ENCODE results near the gene ACTN4. TPM values are rescaled to one million over a fixed set of nuclear protein-coding genes. Genes with fewer than 3 reads are reported as not detected.

The ACTN4 gene
- total RNA-seq, 1 donor from 2014 or later, result 127 TPM

DNA sequence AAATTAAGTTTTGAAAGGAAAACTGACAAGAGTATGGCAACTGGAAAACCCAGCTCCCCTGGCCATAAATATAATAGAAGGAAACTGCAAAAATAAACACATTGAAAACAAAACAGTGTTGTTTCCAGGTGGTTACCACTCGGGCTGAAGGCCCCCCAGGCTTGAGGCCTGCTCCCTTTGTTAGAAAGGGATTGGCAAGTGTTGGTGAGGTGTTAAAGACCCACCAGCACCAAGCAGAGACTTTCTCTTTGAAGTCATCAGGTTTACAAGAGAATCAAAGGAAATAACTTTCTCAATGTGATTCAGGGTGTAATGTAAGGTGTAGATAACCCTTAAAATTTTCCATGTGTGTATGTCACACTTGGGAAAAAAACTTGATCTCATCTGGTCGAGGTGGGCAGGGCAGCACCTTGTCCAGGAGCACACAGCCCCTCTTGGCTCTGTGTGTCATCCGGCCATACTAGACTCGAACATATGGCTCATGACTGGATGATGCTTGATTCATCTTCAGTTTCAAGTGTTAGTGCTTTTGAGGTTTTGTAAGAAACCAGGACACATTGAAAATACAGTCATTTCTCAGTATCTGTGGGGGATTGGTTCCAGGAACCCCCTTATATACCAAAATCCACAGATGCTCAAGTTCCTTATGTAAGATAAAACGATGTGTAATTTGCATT is 7.8 kb downstream of the ACTN4 start:
- Mint-ChIP-seq H3K4me1 (peaks cover 63% of the 10 kb centered on the region), H3K36me3 (peaks cover 15% of the 10 kb centered on the region), H3K27ac (peak overlapping the region; percentile 83), H3K27me3 (ENCODE audit: insufficient read depth, low read depth) (no peaks in the 10 kb centered on the region), H3K9me3 (no peaks in the 10 kb centered on the region), H3K4me3 (no peak overlapping the region)
- Histone ChIP-seq H3K4me3 (peak overlapping the region; percentile 17), H3K9ac (no peak overlapping the region), H3K79me2 (ENCODE audit: low read depth) (peaks cover 100% of the 10 kb centered on the region), H3K27me3 (no peaks in the 10 kb centered on the region), H4K20me1 (ENCODE audit: low read depth) (peaks cover 100% of the 10 kb centered on the region), H3K36me3 (no peaks in the 10 kb centered on the region), H3K27ac (peak overlapping the region; percentile 42), H3K9me3 (ENCODE audit: low read depth) (no peaks in the 10 kb centered on the region), H3F3A (ENCODE audit: low read depth) (peaks cover 21% of the 10 kb centered on the region), H2AFZ (replicated peaks) (no peak overlapping the region), H3K4me2 (peak overlapping the region; percentile 56), H3K4me1 (peaks cover 41% of the 10 kb centered on the region)
- no peak for TF ChIP-seq EZH2 (IDR thresholded peaks at IDR 0.05)
- TF ChIP-seq EZH2phosphoT487 (IDR thresholded peaks at IDR 0.05), result no peak
- TF ChIP-seq, protein P1, sequence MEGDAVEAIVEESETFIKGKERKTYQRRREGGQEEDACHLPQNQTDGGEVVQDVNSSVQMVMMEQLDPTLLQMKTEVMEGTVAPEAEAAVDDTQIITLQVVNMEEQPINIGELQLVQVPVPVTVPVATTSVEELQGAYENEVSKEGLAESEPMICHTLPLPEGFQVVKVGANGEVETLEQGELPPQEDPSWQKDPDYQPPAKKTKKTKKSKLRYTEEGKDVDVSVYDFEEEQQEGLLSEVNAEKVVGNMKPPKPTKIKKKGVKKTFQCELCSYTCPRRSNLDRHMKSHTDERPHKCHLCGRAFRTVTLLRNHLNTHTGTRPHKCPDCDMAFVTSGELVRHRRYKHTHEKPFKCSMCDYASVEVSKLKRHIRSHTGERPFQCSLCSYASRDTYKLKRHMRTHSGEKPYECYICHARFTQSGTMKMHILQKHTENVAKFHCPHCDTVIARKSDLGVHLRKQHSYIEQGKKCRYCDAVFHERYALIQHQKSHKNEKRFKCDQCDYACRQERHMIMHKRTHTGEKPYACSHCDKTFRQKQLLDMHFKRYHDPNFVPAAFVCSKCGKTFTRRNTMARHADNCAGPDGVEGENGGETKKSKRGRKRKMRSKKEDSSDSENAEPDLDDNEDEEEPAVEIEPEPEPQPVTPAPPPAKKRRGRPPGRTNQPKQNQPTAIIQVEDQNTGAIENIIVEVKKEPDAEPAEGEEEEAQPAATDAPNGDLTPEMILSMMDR (IDR thresholded peaks at IDR 0.05), result no peak
- no peak for DNase-seq (ENCODE audit: low spot score)

DNA sequence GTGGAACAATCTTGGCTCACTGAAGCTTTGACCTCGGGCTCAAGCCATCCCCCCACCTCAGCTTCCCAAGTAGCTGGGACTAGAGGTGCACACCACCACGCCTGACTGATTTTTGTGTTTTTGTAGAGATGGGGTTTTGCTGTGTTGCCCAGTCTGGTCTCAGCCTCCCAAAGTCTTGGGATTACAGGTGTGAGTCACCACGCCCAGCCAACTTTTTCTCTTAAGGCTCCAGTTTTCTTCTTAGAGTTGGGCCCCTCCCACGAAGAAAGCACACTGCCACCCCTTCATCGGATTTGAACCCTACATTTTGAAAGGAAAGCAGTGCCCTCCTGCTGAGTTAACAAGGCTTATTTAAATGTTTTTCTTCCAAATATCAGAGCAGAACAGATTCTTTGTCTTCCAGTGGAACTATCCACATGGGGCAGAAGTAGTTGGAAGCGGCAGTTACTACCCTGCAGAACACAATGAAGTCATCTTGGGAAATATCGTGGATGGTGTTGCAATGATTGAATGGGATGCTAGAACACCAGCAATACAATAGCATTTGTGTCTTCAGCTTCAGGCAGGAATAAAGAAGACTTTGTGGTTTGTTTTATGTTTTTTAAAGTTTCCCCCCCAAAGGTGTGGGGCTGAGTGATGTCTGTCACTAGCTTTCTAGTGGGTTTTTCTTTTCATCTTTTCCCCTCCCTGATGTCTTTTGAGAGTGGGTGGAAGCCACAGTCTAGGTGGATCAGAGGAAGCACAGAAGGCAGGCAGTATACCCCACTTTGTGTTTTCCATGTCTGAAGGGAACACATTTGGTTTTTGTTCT is 8.9 kb downstream of the ACTN4 start:
- no peak for DNase-seq (ENCODE audit: low spot score)
- Mint-ChIP-seq H3K4me1 (peaks cover 66% of the 10 kb centered on the region), H3K36me3 (peaks cover 21% of the 10 kb centered on the region), H3K27ac (no peak overlapping the region), H3K4me3 (no peak overlapping the region), H3K27me3 (ENCODE audit: insufficient read depth, low read depth) (no peaks in the 10 kb centered on the region), H3K9me3 (no peaks in the 10 kb centered on the region)
- no peak overlapping the region for H3K4me3 ChIP-seq
- H4K20me1 ChIP-seq (ENCODE audit: low read depth), result peaks cover 100% of the 10 kb centered on the region
- H3K27ac ChIP-seq, result no peak overlapping the region
- no peaks in the 10 kb centered on the region for H3K27me3 ChIP-seq
- H3K79me2 ChIP-seq (ENCODE audit: low read depth), result peaks cover 100% of the 10 kb centered on the region
- H3K36me3 ChIP-seq, result no peaks in the 10 kb centered on the region
- H3K9me3 ChIP-seq (ENCODE audit: low read depth), result no peaks in the 10 kb centered on the region
- no peak overlapping the region for H3K9ac ChIP-seq
- H3K4me2 ChIP-seq, result no peak overlapping the region
- peaks cover 31% of the 10 kb centered on the region for H3K4me1 ChIP-seq
- H3F3A ChIP-seq (ENCODE audit: low read depth), result peaks cover 21% of the 10 kb centered on the region
- no peak for TF ChIP-seq EZH2phosphoT487 (IDR thresholded peaks at IDR 0.05)
- TF ChIP-seq, protein P1 (IDR thresholded peaks at IDR 0.05), result no peak
- no peak for TF ChIP-seq EZH2 (IDR thresholded peaks at IDR 0.05)
- H2AFZ ChIP-seq (replicated peaks), result no peak overlapping the region

DNA sequence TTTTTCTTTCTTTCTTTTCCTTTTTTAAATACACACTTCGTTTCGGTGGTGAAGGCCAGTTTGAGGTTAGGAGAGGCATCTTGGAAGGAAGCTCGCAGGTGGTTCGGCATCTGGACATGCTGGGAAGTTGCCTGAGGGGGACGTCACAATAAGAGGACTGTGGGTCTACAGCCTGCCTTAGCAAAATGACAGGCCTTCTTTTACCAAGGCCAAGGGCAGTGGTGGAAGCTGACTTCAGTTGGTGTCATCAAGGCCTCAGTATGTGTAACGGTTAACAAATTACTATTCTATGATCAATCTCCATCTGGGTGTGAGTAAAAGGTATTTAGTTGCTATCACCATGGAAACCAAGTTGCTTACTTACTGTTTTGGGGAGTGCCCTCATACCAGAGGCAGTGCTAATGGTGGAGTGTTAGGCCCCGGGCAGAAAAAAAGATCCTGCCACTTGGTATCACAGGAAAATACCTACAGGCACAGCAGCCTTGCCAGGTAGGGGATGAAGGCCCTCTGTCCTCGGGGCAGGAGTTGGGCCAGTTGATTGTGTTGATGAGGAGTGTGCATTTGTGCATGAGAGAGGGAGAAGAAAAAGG is 10.3 kb downstream of the ACTN4 start:
- Histone ChIP-seq H3K36me3 (no peaks in the 10 kb centered on the region), H2AFZ (replicated peaks) (no peak overlapping the region), H3K4me3 (no peak overlapping the region), H3K4me1 (peaks cover 30% of the 10 kb centered on the region), H3K4me2 (no peak overlapping the region), H3K27ac (no peak overlapping the region), H3K79me2 (ENCODE audit: low read depth) (peaks cover 99% of the 10 kb centered on the region), H3K9ac (no peak overlapping the region), H3K9me3 (ENCODE audit: low read depth) (no peaks in the 10 kb centered on the region), H4K20me1 (ENCODE audit: low read depth) (peaks cover 98% of the 10 kb centered on the region), H3F3A (ENCODE audit: low read depth) (peaks cover 21% of the 10 kb centered on the region), H3K27me3 (no peaks in the 10 kb centered on the region)
- Mint-ChIP-seq H3K4me3 (no peak overlapping the region), H3K4me1 (peaks cover 67% of the 10 kb centered on the region), H3K9me3 (no peaks in the 10 kb centered on the region), H3K27ac (peak overlapping the region; percentile 98), H3K36me3 (peaks cover 21% of the 10 kb centered on the region), H3K27me3 (ENCODE audit: insufficient read depth, low read depth) (peaks cover 2% of the 10 kb centered on the region)
- peak; percentile 43 for DNase-seq (ENCODE audit: low spot score)
- TF ChIP-seq EZH2 (IDR thresholded peaks at IDR 0.05) (no peak), EZH2phosphoT487 (IDR thresholded peaks at IDR 0.05) (no peak)
- TF ChIP-seq, protein P1 (IDR thresholded peaks at IDR 0.05), result no peak

Data from neural progenitor cell (in vitro differentiated cells).